ENCODE measurements around the gene CDC37.
"Not testable (repeated sequence)": the region's sequence is repeated elsewhere in the genome, so short reads cannot be mapped to it uniquely, and the experiment has no call there.

CDC37 gene

DNA sequence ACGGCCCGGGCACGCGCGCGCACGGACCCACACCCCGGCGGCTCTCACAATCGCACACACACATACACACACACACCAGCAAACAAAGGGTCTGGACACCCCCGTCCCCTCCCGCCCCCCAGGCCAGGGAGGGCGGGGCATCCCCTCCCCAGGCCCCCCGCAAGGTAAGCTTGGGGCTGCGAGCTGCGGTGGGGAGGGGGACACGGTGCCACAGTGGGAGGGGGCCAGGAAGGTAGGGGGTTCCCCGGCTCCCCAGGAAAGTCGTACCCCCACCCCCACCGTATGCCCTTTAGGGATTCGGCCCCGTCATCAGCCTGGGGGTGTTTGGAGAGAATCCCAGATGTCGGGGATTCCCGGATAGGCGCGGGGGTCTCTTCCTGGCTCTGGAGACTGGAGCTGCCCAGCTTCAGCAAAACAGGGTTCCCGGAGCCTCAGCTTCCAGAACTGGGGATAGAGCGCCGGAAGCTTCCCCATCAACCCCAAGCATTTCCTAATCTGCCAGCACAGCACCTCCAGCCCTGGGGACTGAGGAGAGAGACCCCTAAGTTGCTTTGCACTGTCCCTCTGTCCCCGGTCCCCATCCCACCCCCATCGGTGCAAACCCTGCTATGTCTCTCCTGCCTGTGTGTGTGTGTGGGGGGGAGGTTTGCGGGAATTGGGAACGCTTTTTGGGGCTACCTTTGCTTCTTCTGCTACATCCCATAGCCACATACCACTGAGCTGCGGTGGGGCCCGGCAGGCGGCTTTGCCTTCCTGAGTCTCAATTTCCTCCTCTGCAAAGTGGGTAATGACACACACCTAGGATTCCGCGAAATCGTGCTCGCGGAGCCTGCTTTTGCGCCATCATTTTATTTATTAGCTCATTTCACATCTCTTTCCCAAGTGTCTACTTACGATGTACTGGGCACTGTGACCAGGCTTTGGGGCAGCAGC is 1.8 kb upstream of the CDC37 start:
- no peak for DNase-seq (ENCODE audit: extremely low read depth, low read depth)
- peak overlapping the region; percentile 100 for H3K4me3 ChIP-seq (replicated peaks; ENCODE audit: low read depth, low read length)
- TF ChIP-seq, protein P1, sequence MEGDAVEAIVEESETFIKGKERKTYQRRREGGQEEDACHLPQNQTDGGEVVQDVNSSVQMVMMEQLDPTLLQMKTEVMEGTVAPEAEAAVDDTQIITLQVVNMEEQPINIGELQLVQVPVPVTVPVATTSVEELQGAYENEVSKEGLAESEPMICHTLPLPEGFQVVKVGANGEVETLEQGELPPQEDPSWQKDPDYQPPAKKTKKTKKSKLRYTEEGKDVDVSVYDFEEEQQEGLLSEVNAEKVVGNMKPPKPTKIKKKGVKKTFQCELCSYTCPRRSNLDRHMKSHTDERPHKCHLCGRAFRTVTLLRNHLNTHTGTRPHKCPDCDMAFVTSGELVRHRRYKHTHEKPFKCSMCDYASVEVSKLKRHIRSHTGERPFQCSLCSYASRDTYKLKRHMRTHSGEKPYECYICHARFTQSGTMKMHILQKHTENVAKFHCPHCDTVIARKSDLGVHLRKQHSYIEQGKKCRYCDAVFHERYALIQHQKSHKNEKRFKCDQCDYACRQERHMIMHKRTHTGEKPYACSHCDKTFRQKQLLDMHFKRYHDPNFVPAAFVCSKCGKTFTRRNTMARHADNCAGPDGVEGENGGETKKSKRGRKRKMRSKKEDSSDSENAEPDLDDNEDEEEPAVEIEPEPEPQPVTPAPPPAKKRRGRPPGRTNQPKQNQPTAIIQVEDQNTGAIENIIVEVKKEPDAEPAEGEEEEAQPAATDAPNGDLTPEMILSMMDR (IDR thresholded peaks at IDR 0.05; ENCODE audit: low read depth, low read length, missing control alignments) = no peak

DNA sequence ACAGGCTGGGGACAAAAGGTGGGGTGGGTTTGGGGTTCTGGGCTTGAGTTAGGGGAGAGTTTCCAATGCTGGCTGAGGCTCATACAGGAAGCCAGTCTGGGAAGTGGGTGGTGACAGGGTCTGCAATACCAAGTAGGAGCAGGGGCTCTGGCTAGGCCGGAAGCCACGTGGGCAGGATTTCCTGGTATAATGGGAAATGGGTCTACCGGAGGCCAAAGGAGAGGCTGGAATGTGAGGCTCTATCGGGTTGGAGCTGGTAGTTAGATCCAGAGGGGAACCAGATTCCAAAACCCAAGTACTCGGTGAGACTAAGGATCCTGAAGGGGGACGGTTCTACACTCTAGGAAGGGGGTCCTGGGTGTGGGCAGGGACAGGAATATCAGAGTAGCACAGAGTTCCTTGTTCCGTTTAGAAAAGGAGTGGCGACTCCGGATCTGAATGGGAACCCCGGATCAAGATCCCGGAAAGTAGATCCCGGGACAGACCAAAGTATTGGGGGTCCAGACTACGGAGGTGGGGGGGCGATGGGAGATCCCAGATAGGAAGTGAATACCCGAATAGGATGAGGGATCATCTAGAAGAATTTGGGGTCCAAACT is 802 bp downstream of the CDC37 start:
- no peak for DNase-seq (ENCODE audit: extremely low read depth, low read depth)
- TF ChIP-seq, protein P1 (IDR thresholded peaks at IDR 0.05; ENCODE audit: low read depth, low read length, missing control alignments) = no peak

DNA sequence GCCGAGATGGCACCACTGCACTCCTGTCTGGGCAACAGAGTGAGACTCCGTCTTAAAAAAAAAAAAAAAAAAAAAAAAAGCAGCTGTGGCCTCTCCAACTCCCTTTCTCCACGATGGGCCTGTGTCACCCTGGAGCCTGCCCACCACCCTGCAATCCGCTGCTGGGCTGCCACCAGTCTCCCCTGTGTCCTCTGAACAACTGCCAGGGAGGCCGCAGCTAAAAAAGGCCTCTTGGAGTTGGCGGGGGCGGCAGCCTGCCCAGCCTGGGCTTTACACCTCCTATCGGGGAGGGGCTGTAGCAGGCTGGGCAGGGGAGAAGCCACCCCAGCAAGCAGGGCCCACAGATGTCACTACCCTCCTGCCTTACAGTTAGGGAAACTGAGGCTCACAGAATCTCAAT is 3.5 kb downstream of the CDC37 start:
- TF ChIP-seq, protein P1 (IDR thresholded peaks at IDR 0.05; ENCODE audit: low read depth, low read length, missing control alignments) = no peak
- DNase-seq (ENCODE audit: extremely low read depth, low read depth) = no peak
- H3K4me3 ChIP-seq (replicated peaks; ENCODE audit: low read depth, low read length) = no peak overlapping the region

More for the DNA sequence above, 802 bp downstream of the CDC37 start:
- peak overlapping the region; percentile 100 for H3K4me3 ChIP-seq (replicated peaks; ENCODE audit: low read depth, low read length)

DNA sequence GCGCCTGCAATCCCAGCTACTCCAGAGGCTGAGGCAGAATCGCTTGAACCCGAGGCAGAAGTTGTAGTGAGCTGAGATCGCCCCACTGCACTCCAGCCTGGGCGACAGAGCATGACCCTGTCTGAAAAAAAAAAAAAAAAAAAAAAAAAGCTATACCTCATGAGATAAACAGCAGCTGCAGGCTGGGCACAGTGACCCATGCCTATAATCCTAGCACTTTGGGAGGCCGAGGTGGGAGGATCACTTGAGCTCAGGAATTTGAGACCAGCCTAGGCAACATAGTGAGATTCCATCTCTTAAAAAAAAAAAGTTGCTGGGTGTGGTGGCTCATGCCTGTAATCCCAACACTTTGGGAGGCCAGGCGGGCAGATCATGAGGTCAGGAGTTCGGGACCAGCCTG is 4.0 kb downstream of the CDC37 start:
- H3K4me3 ChIP-seq (replicated peaks; ENCODE audit: low read depth, low read length); DNase-seq (ENCODE audit: extremely low read depth, low read depth): not testable (repeated sequence)

DNA sequence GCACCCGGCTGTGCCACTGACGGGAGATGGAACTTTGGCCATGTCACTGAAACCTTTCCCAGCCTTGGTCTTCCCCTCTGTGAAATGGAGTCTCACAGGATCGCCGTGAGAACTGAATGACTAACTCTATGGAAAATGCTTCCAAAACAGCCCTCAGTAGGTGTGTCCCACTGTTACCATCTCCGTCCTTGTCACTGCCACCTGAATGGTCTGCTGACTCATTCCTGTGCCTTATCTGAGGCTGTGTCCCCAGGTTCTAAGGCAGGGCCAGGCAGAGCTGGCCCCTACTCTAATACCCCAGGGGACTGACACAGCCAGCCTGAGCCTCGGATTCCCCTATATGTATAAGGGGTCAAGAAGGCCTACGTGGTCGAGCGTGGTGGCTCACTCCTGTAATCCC is 4.5 kb downstream of the CDC37 start:
- no peak overlapping the region for H3K4me3 ChIP-seq (replicated peaks; ENCODE audit: low read depth, low read length)
- TF ChIP-seq, protein P1 (IDR thresholded peaks at IDR 0.05; ENCODE audit: low read depth, low read length, missing control alignments) = no peak
- no peak for DNase-seq (ENCODE audit: extremely low read depth, low read depth)

DNA sequence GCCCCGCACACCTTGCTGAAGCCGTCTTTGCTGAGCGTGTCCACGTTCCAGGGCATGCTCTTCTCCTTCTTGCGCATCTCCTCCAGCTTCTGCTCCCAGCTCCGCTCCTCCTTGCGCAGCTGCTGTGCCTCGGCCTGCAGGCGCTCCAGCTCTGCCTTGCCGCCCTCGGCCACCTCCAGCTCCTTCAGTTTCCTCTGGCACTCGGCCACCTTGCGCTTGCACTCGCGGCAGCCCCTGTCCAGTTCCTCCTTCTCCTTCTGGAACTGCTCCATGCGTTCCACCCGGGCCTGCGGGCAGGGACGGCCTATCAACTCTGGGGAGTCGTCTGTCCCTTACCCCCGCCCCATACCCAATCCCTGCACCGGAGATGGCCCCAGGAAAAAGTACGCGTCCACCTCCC is 7.4 kb downstream of the CDC37 start:
- no peak for DNase-seq (ENCODE audit: extremely low read depth, low read depth)
- TF ChIP-seq, protein P1 (IDR thresholded peaks at IDR 0.05; ENCODE audit: low read depth, low read length, missing control alignments) = no peak
- no peak overlapping the region for H3K4me3 ChIP-seq (replicated peaks; ENCODE audit: low read depth, low read length)

DNA sequence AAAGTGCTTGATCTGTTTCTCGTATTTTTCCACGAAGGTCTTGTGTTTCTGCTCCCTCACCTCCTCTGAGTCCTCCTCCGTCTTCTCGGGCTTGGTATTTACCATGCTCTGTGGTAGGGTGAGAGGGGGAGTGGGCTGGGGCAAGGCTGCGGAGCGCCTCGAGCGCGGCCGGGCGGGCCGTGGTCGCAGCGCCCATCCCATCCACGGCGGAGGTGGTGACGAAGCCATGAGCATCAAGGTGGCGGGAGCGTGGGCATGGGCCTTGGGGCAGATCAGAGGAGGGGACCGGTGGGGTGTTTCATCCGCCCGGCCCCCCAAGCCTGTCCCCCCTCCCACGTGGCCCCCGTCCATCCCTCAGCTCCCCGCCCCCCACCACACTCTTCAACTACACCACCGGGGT is 7.9 kb downstream of the CDC37 start:
- TF ChIP-seq, protein P1 (IDR thresholded peaks at IDR 0.05; ENCODE audit: low read depth, low read length, missing control alignments) = no peak
- DNase-seq (ENCODE audit: extremely low read depth, low read depth) = no peak
- no peak overlapping the region for H3K4me3 ChIP-seq (replicated peaks; ENCODE audit: low read depth, low read length)

All from HFF-Myc (cell line).